ENCODE data around the gene KLHL24. TPM values are rescaled to one million over a fixed set of nuclear protein-coding genes. Genes with fewer than 3 reads are reported as not detected.
"Not testable (repeated sequence)": the region's sequence is repeated elsewhere in the genome, so short reads cannot be mapped to it uniquely, and the experiment has no call there.

Gene KLHL24
- total RNA-seq, 1 donor from 2014 or later, result 82.8 TPM

DNA sequence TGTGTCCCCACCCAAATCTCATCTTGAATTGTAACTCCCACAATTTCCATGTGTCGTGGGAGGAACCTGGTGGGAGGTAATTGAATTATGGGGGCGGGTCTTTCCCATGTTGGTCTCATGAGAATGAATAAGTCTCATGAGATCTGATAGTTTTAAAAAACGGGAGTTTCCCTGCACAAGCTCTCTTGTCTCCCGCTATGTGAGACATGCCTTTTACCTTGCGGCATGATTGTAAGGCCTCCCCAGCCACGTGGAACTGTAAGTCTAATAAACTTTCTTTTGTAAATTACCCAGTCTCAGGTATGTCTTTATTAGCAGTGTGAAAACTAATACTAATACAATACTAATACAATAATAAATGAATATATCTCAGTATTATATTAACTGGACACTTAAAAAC, 52.3 kb downstream of the KLHL24 start:
- ATAC-seq, result no peak
- Histone ChIP-seq H3K9me3 (no peaks in the 10 kb centered on the region), H3K27ac (no peak overlapping the region), H3K4me3 (no peak overlapping the region), H3K36me3 (no peaks in the 10 kb centered on the region), H3K27me3 (no peaks in the 10 kb centered on the region), H3K4me1 (no peaks in the 10 kb centered on the region)
- no peak for DNase-seq
- TF ChIP-seq, protein P1, sequence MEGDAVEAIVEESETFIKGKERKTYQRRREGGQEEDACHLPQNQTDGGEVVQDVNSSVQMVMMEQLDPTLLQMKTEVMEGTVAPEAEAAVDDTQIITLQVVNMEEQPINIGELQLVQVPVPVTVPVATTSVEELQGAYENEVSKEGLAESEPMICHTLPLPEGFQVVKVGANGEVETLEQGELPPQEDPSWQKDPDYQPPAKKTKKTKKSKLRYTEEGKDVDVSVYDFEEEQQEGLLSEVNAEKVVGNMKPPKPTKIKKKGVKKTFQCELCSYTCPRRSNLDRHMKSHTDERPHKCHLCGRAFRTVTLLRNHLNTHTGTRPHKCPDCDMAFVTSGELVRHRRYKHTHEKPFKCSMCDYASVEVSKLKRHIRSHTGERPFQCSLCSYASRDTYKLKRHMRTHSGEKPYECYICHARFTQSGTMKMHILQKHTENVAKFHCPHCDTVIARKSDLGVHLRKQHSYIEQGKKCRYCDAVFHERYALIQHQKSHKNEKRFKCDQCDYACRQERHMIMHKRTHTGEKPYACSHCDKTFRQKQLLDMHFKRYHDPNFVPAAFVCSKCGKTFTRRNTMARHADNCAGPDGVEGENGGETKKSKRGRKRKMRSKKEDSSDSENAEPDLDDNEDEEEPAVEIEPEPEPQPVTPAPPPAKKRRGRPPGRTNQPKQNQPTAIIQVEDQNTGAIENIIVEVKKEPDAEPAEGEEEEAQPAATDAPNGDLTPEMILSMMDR (IDR thresholded peaks at IDR 0.05), result no peak
- intact Hi-C loops (cut with DNase I), result no loop called here

DNA sequence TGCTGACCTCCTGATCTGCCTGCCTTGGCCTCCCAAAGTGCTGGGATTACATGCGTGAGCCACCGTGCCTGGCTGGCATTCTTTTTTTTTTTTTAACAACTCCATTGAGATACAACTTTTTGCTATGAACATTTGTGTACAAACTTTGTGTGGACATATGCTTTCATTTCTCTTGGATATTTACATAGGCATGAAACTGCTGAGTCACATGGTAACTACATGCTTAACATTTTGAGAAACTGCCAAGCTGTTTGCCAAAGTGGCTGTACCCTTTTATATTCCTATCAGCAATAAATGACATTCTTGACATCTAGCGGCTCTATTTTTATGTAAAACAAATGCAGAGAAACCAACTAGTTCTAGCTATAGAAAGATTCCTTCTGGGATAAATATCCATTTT, 53.5 kb downstream of the KLHL24 start:
- intact Hi-C loops (cut with DNase I), result no loop called here
- ATAC-seq (peak; percentile 60), DNase-seq (no peak)
- TF ChIP-seq, protein P1 (IDR thresholded peaks at IDR 0.05), result no peak
- no peaks in the 10 kb centered on the region for H3K27me3 ChIP-seq
- H3K36me3 ChIP-seq, result no peaks in the 10 kb centered on the region
- no peak overlapping the region for H3K27ac ChIP-seq
- no peaks in the 10 kb centered on the region for H3K9me3 ChIP-seq
- H3K4me1 ChIP-seq, result no peaks in the 10 kb centered on the region
- H3K4me3 ChIP-seq, result no peak overlapping the region

DNA sequence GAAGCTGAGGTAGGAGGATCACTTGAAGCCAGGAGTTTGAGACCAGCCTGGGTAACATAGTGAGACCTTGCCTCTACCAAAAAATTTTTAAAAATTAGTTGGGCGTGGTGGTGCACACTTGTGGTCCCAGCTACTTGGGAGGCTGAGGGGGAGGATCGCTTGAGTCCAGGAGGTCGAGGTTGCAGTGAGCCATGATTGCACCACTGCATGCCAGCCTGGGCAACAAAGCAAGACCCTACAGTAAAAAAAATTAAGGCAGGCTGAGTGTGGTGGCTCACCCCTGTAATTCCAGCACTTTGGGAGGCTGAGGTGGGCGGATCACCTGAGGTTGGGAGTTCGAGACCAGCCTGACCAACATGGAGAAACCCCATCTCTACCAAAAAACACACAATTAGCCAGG, 54.2 kb downstream of the KLHL24 start:
- not testable (repeated sequence) for H3K27ac ChIP-seq, H3K36me3 ChIP-seq

DNA sequence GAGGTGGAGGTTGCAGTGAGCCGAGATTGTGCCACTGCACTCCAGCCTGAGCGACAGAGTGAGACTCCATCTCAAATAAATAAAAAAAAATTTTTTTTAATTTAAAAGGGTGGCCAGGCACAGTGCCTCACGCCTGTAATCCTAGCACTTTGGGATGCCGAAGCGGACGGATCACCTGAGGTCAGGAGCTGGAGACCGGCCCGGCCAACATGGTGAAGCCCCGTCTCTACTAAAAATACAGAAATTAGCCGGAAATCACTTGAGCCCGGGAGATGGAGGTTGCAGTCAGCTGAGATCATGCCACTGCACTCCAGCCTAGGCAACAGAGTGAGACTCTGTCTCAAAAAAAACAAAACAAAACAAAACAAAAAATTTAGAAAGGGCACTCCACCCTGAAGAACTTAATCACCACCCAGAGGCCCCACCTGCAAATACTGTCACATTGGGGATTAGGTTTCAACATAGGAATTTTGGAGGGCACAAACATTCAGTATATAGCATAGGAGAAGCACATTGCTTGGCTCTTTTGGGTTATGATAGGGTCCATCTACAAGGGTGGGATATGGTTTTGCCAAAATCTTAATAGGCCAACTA, 55.1 kb downstream of the KLHL24 start:
- Histone ChIP-seq H3K27me3 (no peaks in the 10 kb centered on the region), H3K4me3 (no peak overlapping the region), H3K4me1 (no peaks in the 10 kb centered on the region), H3K9me3 (no peaks in the 10 kb centered on the region), H3K27ac (no peak overlapping the region), H3K36me3 (no peaks in the 10 kb centered on the region)
- ATAC-seq (no peak), DNase-seq (no peak)
- intact Hi-C loops (cut with DNase I), result no loop called here
- TF ChIP-seq, protein P1 (IDR thresholded peaks at IDR 0.05), result no peak

More for the DNA sequence above, 54.2 kb downstream of the KLHL24 start:
- intact Hi-C loops (cut with DNase I); H3K4me1 ChIP-seq; H3K27me3 ChIP-seq; H3K4me3 ChIP-seq; ATAC-seq; H3K9me3 ChIP-seq; DNase-seq: not testable (repeated sequence)

DNA sequence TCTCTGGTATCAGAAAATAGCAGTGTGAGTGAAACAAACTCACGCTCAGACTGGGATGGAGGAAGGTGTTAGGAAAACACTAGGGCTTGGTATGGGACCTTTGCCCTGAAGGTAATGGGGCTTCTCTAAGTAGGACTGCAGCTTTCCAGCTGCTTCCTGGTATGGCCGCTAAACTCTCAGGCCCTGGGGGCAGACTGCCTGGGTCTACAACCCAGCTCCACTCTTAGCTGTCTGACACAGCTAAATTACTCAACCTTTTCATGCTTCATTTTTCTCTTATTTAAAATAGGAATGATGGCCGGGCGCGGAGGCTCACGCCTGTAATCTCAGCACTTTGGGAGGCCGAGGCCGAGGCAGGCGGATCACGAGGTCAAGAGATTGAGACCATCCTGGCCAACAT, 57.0 kb downstream of the KLHL24 start:
- DNase-seq (no peak), ATAC-seq (no peak)
- Histone ChIP-seq H3K27me3 (no peaks in the 10 kb centered on the region), H3K4me1 (no peaks in the 10 kb centered on the region), H3K4me3 (no peak overlapping the region), H3K27ac (no peak overlapping the region), H3K36me3 (no peaks in the 10 kb centered on the region), H3K9me3 (no peaks in the 10 kb centered on the region)
- intact Hi-C loops (cut with DNase I), result no loop called here
- TF ChIP-seq, protein P1 (IDR thresholded peaks at IDR 0.05), result no peak

DNA sequence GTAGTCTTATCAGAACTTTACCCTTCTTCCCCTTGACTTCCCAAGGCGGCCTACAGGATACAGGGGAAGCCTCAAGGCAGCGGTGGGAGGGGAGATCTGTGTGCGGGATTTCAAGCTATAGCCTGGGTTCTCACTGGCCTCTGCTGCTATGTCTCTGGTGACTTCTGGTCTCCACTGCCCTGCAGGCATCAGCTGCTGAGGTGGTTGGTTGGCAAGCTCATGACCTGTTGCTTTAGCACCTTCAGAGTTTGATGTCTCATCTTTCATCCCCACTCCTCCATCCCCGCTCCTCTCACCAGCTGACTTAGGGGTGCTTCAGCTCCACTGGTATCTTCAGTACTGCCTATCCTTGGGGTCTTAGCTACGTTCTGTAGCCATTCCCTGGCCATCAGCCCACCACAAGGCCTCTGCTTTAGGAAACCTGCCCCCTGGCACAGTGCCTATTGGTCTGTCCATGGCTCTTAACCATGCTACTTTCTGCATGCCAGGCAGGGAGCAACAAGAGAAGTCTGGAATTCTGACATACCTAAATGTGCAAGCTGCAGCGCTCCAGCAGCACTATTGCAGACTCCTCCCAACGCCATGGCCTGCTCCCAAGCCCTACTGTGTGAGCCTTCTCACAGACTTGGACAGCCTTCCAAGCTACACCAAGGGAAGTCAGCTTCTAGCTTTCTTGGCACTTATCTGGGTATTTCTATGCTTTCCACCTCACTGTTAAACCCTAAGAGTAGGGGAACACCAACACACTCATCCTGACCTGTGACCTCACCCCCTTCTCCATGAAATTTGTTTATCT, 60.3 kb downstream of the KLHL24 start:
- intact Hi-C loops (cut with DNase I), result no loop called here

More for the DNA sequence above, 60.3 kb downstream of the KLHL24 start:
- Histone ChIP-seq H3K4me3 (no peak overlapping the region), H3K27ac (no peak overlapping the region), H3K36me3 (no peaks in the 10 kb centered on the region), H3K9me3 (no peaks in the 10 kb centered on the region), H3K4me1 (peaks cover 15% of the 10 kb centered on the region), H3K27me3 (no peaks in the 10 kb centered on the region)
- ATAC-seq (no peak), DNase-seq (no peak)
- TF ChIP-seq, protein P1 (IDR thresholded peaks at IDR 0.05), result no peak

All from upper lobe of right lung (tissue), 1 donor.